ENCODE measurements around the gene GTF2H3.
"Not testable (repeated sequence)": the region's sequence is repeated elsewhere in the genome, so short reads cannot be mapped to it uniquely, and the experiment has no call there.

GTF2H3 gene

DNA sequence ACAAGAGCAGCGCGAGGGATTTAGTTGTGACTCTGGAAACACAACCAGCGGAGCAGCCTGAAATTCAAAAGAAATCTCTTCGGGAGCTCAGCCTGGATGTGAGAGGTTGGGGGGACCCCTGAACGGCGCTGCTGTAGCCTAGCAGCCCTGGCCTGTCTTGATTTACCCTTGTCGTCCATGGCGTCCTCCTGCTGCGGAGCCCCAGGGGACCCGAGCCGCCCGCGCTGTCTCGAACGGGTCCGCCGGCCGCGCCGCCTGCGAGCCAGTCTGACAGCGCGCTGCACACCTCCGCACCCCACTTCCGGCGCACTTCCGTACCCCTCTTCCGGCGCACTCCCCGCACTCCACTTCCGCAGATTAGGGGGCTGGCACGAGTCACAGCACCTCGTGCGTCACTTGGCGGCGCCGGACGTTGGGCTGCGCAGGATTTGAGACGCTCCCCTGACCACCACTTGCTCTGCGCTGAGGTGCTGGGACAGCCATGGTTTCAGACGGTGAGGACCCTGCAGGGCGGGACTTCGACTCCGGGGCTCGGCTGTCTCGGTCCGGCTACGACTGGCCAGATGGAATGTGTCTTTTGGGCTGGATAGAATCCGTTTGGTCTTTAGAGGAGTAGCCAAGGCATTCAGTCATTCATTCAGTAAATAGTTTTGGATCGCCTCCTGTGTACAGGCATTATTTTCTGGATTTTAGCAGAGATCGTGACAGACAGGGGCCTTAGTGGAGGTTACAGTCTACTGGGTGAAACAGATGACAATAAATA lies at the start of gene GTF2H3, which contains the start of gene EIF2B1:
TSS of gene GTF2H3 (plus strand) at position 451 of the 763 bp plus-strand sequence. CDS start at position 482, 31 bp downstream.
TSS of gene EIF2B1 (minus strand) at position 308 of the 763 bp plus-strand sequence. CDS start at position 179, 129 bp downstream.
- peak within 1 kb of the TSS; percentile 98 to 99 for H3K4me3 ChIP-seq (ENCODE audit: low read depth in 1 of 2, low read length in 2 of 2)
- peak within 1 kb of the TSS; percentile 96 for H3K27ac ChIP-seq (ENCODE audit: low read length)
- no peaks in the 10 kb centered on the region for H3K9me3 ChIP-seq (ENCODE audit: control insufficient read depth in 1 of 2, low read length in 2 of 2)
- peaks cover 19 to 25% of the 10 kb centered on the region in 2 donors for H3K36me3 ChIP-seq (ENCODE audit: control insufficient read depth in 1 of 2, insufficient read depth in 2 of 2, low read length in 2 of 2)
- H3K27me3 ChIP-seq (ENCODE audit: low read depth, low read length): no peaks in the 10 kb centered on the region
- H3K4me1 ChIP-seq (ENCODE audit: control insufficient read depth in 1 of 2, insufficient read depth in 2 of 2, low read length in 2 of 2): peaks cover 0 to 22% of the 10 kb centered on the region in 2 donors

GRCh38 chr12:123591702-123592481 lies 41.7 kb upstream of the GTF2H3 start:
- Histone ChIP-seq H3K27me3 (ENCODE audit: low read depth, low read length) (no peaks in the 10 kb centered on the region), H3K4me1 (ENCODE audit: control insufficient read depth in 1 of 2, insufficient read depth in 2 of 2, low read length in 2 of 2) (peaks cover 0 to 36% of the 10 kb centered on the region in 2 donors), H3K36me3 (ENCODE audit: control insufficient read depth in 1 of 2, insufficient read depth in 2 of 2, low read length in 2 of 2) (peaks cover 57 to 77% of the 10 kb centered on the region in 2 donors), H3K9me3 (ENCODE audit: control insufficient read depth in 1 of 2, low read length in 2 of 2) (no peaks in the 10 kb centered on the region), H3K4me3 (ENCODE audit: low read depth in 1 of 2, low read length in 2 of 2) (no peak overlapping the region), H3K27ac (ENCODE audit: low read length) (no peak overlapping the region)

GRCh38 chr12:123595729-123596128 lies 37.9 kb upstream of the GTF2H3 start:
- Histone ChIP-seq H3K9me3 (ENCODE audit: control insufficient read depth in 1 of 2, low read length in 2 of 2) (no peaks in the 10 kb centered on the region), H3K36me3 (ENCODE audit: control insufficient read depth in 1 of 2, insufficient read depth in 2 of 2, low read length in 2 of 2) (peaks cover 44 to 67% of the 10 kb centered on the region in 2 donors), H3K4me3 (ENCODE audit: low read depth in 1 of 2, low read length in 2 of 2) (no peak overlapping the region), H3K4me1 (ENCODE audit: control insufficient read depth in 1 of 2, insufficient read depth in 2 of 2, low read length in 2 of 2) (peaks cover 0 to 13% of the 10 kb centered on the region in 2 donors), H3K27ac (ENCODE audit: low read length) (no peak overlapping the region), H3K27me3 (ENCODE audit: low read depth, low read length) (no peaks in the 10 kb centered on the region)

DNA sequence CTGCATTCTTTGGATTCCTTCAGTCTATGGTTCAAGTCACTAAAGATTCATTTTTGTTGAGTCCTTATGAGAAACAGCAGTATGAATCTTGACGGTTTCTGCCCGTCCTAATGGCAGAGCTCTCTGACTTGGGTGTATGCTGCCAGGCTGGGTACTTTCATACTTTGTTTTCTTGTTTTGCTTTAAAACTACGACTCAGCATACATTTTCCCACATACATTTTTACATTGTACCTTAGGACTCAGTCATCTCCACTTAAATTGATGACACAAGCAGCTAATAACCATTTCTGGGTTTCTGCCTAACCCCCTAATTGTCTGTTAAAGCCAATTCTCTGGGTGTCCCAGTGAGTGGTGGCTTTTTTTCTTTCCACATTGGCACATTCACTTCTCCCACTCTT lies 36.5 kb upstream of the GTF2H3 start:
- Histone ChIP-seq H3K27me3 (ENCODE audit: low read depth, low read length) (no peaks in the 10 kb centered on the region), H3K36me3 (ENCODE audit: control insufficient read depth in 1 of 2, insufficient read depth in 2 of 2, low read length in 2 of 2) (peaks cover 33 to 57% of the 10 kb centered on the region in 2 donors), H3K9me3 (ENCODE audit: control insufficient read depth in 1 of 2, low read length in 2 of 2) (no peaks in the 10 kb centered on the region), H3K4me3 (ENCODE audit: low read depth in 1 of 2, low read length in 2 of 2) (no peak overlapping the region), H3K4me1 (ENCODE audit: control insufficient read depth in 1 of 2, insufficient read depth in 2 of 2, low read length in 2 of 2) (peaks cover 0 to 18% of the 10 kb centered on the region in 2 donors), H3K27ac (ENCODE audit: low read length) (no peak overlapping the region)

- H3K9me3 ChIP-seq (ENCODE audit: control insufficient read depth in 1 of 2, low read length in 2 of 2): no peaks in the 10 kb centered on the region
- no peaks in the 10 kb centered on the region for H3K27me3 ChIP-seq (ENCODE audit: low read depth, low read length)
- no peak overlapping the region for H3K4me3 ChIP-seq (ENCODE audit: low read depth in 1 of 2, low read length in 2 of 2)
- H3K4me1 ChIP-seq (ENCODE audit: control insufficient read depth in 1 of 2, insufficient read depth in 2 of 2, low read length in 2 of 2): peaks cover 6 to 28% of the 10 kb centered on the region in 2 donors
- no peak overlapping the region for H3K27ac ChIP-seq (ENCODE audit: low read length)
- peaks cover 25 to 44% of the 10 kb centered on the region in 2 donors for H3K36me3 ChIP-seq (ENCODE audit: control insufficient read depth in 1 of 2, insufficient read depth in 2 of 2, low read length in 2 of 2)
Measured at GRCh38 chr12:123598522-123598921, 35.1 kb upstream of the GTF2H3 start.

GRCh38 chr12:123599310-123599709 lies 34.3 kb upstream of the GTF2H3 start:
- H3K9me3 ChIP-seq (ENCODE audit: control insufficient read depth in 1 of 2, low read length in 2 of 2): no peaks in the 10 kb centered on the region
- H3K4me3 ChIP-seq (ENCODE audit: low read depth in 1 of 2, low read length in 2 of 2): no peak overlapping the region
- peaks cover 6 to 28% of the 10 kb centered on the region in 2 donors for H3K4me1 ChIP-seq (ENCODE audit: control insufficient read depth in 1 of 2, insufficient read depth in 2 of 2, low read length in 2 of 2)
- peaks cover 24 to 40% of the 10 kb centered on the region in 2 donors for H3K36me3 ChIP-seq (ENCODE audit: control insufficient read depth in 1 of 2, insufficient read depth in 2 of 2, low read length in 2 of 2)
- H3K27me3 ChIP-seq (ENCODE audit: low read depth, low read length): no peaks in the 10 kb centered on the region
- H3K27ac ChIP-seq (ENCODE audit: low read length): no peak overlapping the region

GRCh38 chr12:123599721-123600120 lies 33.9 kb upstream of the GTF2H3 start:
- no peaks in the 10 kb centered on the region for H3K9me3 ChIP-seq (ENCODE audit: control insufficient read depth in 1 of 2, low read length in 2 of 2)
- peaks cover 6 to 28% of the 10 kb centered on the region in 2 donors for H3K4me1 ChIP-seq (ENCODE audit: control insufficient read depth in 1 of 2, insufficient read depth in 2 of 2, low read length in 2 of 2)
- no peak overlapping the region for H3K4me3 ChIP-seq (ENCODE audit: low read depth in 1 of 2, low read length in 2 of 2)
- peaks cover 24 to 40% of the 10 kb centered on the region in 2 donors for H3K36me3 ChIP-seq (ENCODE audit: control insufficient read depth in 1 of 2, insufficient read depth in 2 of 2, low read length in 2 of 2)
- H3K27me3 ChIP-seq (ENCODE audit: low read depth, low read length): no peaks in the 10 kb centered on the region
- H3K27ac ChIP-seq (ENCODE audit: low read length): no peak overlapping the region

GRCh38 chr12:123601602-123602489 lies 31.8 kb upstream of the GTF2H3 start, which contains the start of gene DDX55:
Gene DDX55, plus strand, starts transcription at chr12:123602099. Its CDS starts 50 bp downstream, at chr12:123602149.
- H3K4me3 ChIP-seq (ENCODE audit: low read depth in 1 of 2, low read length in 2 of 2): peak within 1 kb of the TSS; percentile 96 to 100
- H3K9me3 ChIP-seq (ENCODE audit: control insufficient read depth in 1 of 2, low read length in 2 of 2): no peaks in the 10 kb centered on the region
- H3K27me3 ChIP-seq (ENCODE audit: low read depth, low read length): no peaks in the 10 kb centered on the region
- peak within 1 kb of the TSS; percentile 86 for H3K27ac ChIP-seq (ENCODE audit: low read length)
- peaks cover 23 to 38% of the 10 kb centered on the region in 2 donors for H3K36me3 ChIP-seq (ENCODE audit: control insufficient read depth in 1 of 2, insufficient read depth in 2 of 2, low read length in 2 of 2)
- H3K4me1 ChIP-seq (ENCODE audit: control insufficient read depth in 1 of 2, insufficient read depth in 2 of 2, low read length in 2 of 2): peaks cover 6 to 21% of the 10 kb centered on the region in 2 donors

GRCh38 chr12:123602651-123603195 lies 30.9 kb upstream of the GTF2H3 start:
- H3K27me3 ChIP-seq (ENCODE audit: low read depth, low read length): no peaks in the 10 kb centered on the region
- peak overlapping the region; percentile 56 for H3K27ac ChIP-seq (ENCODE audit: low read length)
- H3K9me3 ChIP-seq (ENCODE audit: control insufficient read depth in 1 of 2, low read length in 2 of 2): no peaks in the 10 kb centered on the region
- peaks cover 23 to 39% of the 10 kb centered on the region in 2 donors for H3K36me3 ChIP-seq (ENCODE audit: control insufficient read depth in 1 of 2, insufficient read depth in 2 of 2, low read length in 2 of 2)
- H3K4me1 ChIP-seq (ENCODE audit: control insufficient read depth in 1 of 2, insufficient read depth in 2 of 2, low read length in 2 of 2): peaks cover 6 to 21% of the 10 kb centered on the region in 2 donors
- H3K4me3 ChIP-seq (ENCODE audit: low read depth in 1 of 2, low read length in 2 of 2): peak overlapping the region; percentile 96 to 100

DNA sequence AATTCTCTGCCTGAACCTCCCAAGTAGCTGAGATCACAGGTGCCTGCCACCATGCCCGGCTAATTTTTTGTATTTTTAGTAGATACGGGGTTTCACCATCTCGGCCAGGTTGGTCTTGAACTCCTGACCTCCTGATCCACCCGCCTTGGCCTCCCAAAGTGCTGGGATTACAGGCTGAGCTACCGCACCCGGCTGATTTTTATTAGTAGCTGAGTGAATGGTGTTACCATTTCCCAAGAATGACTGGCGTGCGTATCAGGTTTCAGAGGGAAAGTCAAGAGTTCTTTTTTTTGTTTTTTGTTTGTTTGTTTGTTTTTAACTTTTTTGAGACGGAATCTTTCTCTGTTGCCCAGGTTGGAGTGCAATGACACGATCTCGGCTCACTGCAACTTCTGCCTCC lies 30.1 kb upstream of the GTF2H3 start:
- not testable (repeated sequence) for H3K27me3 ChIP-seq (ENCODE audit: low read depth, low read length); H3K9me3 ChIP-seq (ENCODE audit: control insufficient read depth in 1 of 2, low read length in 2 of 2); H3K4me3 ChIP-seq (ENCODE audit: low read depth in 1 of 2, low read length in 2 of 2); H3K27ac ChIP-seq (ENCODE audit: low read length)
- peaks cover 6 to 21% of the 10 kb centered on the region in 2 donors for H3K4me1 ChIP-seq (ENCODE audit: control insufficient read depth in 1 of 2, insufficient read depth in 2 of 2, low read length in 2 of 2)
- peaks cover 30 to 42% of the 10 kb centered on the region in 2 donors for H3K36me3 ChIP-seq (ENCODE audit: control insufficient read depth in 1 of 2, insufficient read depth in 2 of 2, low read length in 2 of 2)

Measured in muscle layer of duodenum (tissue), 2 donors.